GM18858 (cell line): Measurements from ENCODE around the gene DHX16.

Source experiments
- ATAC-seq: cut with Tn5 transposase; IDR thresholded peaks from one replicate; pipeline ENCODE4 v1.9.1; 2021; ENCODE audit not compliant: unreplicated experiment

DHX16 gene

DNA sequence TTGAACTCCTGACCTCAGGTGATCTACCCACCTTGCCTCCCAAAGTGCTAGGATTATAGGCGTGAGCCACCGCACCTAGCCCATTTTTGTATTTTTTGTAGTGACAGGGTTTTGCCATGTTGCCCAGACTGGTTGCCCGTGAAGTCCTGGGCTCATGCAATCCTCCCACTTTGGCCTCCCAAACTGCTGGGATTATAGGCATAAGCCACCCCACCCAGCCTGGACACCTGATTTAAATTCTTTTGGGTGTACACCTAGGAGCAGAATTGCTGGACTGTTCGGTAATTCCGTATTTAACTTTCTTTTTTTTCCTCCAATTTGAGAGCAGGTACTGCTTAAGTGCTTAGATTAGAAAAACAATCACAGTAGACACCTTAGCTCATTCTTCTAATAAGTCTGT, 23.6 kb upstream of the DHX16 start:
- no peak for ATAC-seq

- ATAC-seq, result no peak
Measured at GRCh38 chr6:30691208-30691847, 18.5 kb upstream of the DHX16 start.

DNA sequence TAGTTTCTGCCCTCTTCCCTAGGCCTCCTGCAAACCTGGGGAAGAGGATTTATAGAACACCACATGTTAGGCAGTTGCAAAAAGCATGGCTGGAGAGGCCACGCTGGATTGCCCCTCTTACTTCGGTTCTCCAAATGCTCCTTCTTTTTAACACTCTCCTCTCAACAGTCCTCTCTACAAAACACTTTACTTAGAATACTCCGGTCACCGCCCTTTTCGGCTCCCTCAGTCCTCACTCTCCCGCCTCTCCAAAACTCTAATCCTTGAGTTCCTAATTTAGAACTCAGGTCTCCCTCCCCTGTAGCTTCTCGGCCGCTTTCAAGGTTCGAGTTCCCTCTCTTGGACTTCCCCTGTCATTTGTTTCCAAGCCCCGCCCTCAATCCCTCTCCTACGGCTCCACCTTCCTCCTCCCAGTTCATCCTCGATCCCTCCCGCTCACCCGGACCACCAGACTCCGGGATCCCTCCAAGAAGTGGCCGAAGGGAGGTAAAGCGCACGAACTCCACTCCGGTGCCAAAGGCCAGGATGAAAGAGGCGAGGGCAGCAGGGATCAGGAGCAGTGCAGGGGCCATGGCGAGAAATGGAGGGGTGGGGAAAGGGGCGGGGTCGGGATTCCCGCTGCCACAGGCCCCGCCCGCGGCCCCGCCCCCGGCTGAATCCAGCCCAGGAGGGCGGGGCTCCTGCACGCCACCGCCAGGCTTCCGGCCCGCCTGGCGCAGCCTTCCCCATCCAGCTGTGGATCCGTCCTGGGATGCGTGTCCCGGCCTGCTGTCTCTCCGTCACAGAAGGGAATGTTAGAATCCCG, 17.8 kb upstream of the DHX16 start, which contains the start of gene NRM:
TSS of gene NRM (minus strand) at position 582 of the 805 bp plus-strand sequence. CDS start at position 572, 10 bp downstream.
- ATAC-seq, result no peak

DNA sequence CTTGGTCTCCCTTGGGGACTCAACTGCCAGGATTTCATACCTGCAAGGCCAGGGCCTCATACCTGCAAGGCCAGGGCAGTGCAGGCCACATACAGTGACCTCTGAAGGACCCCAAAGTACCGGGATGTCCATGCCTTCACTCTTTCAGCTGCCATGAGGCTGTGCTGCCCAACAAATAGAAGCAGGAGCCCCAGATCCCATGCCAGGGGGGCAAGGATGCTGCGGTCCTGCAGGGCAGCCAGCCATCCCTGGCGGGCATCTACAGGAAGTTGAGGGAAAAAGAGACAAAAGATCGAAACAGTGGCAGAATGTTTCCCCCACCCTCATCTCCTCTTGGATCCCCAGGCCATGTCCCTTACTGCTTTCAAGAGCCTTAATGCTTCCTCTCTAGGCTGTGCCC, 17.2 kb upstream of the DHX16 start:
- ATAC-seq, result no peak

GRCh38 chr6:30689022-30689865, 16.4 kb upstream of the DHX16 start:
- no peak for ATAC-seq

DNA sequence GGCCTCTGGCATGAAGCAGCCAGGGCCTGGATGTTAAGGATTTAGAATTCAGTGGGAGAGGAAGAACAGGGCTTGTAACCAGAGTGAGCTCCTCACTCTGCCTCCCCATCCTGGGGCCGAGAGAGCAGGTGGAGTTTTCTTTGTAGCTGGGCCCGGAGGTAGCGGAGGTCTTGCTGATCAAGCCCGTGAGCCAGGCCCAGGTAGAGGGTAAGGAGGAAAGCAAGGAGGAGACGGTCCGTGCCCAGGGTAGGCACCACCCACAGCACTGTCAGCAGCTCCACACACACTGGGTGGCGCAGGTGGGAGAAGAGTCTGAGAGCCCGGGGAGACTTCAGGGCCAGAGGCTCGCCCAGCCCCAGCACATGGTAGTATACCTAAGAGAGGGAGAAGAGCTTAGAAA, 15.8 kb upstream of the DHX16 start:
- no peak for ATAC-seq

GRCh38 chr6:30687659-30688431, 15.0 kb upstream of the DHX16 start:
- ATAC-seq, result no peak

DNA sequence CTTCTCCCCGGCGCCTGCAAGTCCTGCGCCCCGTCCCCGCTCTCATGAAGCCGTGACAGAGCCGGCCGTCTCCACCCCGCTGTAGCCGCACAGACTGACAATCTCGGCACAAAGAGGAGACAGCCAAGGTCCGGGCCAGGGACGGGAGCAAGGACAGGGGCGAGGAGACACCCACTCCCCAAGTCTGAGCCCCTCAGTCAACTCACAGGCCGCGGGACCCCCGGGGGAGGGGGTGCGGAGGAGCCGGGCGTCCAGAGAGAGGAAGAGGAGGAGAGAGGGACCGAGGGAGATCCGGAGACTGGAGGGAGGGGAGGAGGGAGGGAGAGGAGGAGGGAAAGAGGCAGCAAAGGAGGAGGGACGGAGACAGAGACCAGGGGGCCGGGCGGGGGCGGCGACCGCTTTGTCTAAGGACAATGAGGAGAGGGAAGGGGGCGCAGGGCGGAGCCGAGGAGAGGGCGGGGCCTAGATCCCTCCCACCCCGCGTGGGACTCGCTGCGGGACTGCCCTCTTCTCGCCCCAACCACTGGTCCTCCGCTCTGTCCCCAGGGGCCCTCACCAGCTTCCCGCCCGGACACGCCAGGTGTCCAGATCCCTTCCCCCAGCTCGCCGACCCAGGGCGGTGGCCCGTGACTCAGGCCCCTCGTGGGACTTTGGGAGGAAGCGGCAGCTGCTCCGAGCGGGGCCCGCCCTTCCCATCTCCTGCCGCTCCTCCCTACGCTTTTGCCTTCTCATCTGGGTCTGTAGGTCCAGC, 14.3 kb upstream of the DHX16 start:
- ATAC-seq, result no peak

GRCh38 chr6:30686009-30686907, 13.5 kb upstream of the DHX16 start, which contains the start of gene PPP1R18:
TSS of gene PPP1R18 (minus strand) at chr6:30686645. CDS start at chr6:30686018, 627 bp downstream.
- no peak for ATAC-seq

GRCh38 chr6:30685157-30686008, 12.6 kb upstream of the DHX16 start:
- no peak for ATAC-seq

DNA sequence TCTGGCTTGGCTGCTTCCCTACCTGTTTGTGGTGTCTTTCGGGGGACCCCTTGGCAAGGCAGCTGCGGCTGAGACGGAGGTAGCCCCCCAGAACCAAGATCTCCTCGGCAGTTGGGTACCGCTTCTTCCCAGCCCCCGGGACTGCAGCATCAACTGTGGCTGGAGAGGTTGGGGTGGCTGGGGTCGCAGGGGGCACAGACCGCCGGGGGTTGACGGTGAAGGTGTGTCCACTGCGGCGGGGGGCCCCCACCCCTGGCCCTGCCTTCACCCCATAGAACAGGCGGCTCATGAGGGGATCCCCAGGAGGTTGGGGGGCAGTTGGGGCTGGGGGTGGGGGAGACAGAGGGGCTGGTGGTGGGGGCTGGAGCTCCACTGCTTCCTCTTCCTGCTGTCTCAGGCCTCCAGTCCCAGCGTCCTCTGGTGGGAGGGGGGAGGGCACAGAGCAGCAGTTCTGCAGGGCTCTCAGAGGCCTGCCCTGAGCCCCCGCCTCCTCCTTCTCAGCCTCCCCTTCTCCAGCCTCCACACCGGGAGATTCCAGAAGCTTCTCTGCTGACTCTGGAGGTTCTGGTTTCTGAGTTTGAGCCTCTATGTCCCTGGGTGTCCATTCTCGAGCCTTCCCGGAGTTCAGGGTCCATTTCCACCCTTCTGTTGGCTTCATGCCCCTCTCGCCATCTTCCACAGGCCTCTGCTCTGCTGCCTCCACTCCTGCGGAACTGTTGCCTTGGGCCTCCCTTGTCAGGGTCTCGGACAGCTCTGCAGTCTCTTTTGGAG, 11.8 kb upstream of the DHX16 start:
- no peak for ATAC-seq

GRCh38 chr6:30683980-30684338, 11.2 kb upstream of the DHX16 start:
- no peak for ATAC-seq

GRCh38 chr6:30683183-30683979, 10.6 kb upstream of the DHX16 start:
- ATAC-seq, result no peak

DNA sequence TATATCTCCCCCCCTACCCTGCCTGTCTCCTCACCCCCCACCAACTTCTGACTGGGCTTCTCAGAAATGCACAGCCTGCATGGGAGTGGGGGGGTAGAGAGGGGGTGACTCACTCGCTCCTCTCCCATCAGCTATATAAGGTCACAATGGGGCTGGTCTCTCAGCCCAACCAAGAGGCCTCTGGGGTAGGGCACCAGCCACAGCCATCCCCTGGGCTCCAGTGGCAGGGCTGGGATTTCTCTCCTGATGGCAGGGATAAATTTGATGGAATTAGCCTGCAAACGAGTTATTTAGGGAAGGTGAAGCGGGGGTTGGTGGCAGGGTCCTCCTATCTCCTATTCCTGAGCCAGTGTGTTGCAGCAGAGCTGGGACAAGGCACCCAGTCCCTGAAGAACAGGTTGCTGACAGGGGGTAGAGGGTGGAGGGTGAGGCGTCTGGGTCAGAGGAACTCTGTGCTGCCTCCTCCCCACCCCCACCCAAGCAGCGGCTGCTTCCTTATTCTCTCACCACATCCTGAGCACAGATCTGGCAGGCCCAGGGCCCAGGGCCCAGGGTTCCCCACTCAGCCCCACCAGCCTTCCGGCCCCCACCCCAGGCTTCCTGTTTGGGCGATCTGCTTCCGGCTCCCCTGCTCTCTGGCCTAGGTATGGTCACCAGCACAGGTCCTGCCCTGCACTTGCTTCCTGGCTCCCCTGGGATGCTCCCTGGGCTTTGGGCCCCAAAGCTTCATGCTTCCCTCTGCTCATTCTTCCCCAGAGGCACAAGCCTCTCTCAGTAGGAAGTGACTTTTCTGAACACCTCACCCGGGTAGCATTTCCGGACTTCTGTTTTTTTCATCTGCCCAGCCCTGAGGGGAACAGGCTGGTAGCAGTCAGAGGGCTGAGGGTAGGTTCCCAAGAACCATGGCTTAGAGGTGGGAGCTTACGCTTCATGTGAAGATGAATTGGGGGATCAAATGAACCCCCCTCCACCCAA, 9.6 kb upstream of the DHX16 start:
- no peak for ATAC-seq

DNA sequence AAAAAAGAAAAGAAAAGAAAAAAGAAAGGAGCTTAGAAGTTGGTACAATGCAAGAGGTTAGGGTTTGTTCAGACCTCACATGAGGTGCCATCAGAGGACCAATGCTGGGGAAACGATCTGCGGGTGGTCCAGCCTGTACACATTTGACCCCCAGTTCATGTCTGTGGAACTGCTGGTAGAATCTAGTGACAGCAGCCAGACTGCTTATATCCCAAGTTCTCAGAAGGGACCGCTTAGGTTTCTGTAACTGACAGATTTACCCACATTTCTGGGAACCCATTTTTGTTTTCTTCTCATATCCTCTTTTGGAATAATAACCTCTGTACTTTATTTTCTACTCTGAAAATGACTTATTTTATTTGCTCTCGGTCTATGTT, 8.9 kb upstream of the DHX16 start:
- no peak for ATAC-seq
